GM18909 (cell line): ENCODE results near the gene TOPBP1.
"Not testable (repeated sequence)": the region's sequence is repeated elsewhere in the genome, so short reads cannot be mapped to it uniquely, and the experiment has no call there.

ENCODE experiments used
- ATAC-seq: cut with Tn5 transposase; IDR thresholded peaks from one replicate; pipeline ENCODE4 v1.9.1; 2021; ENCODE audit warnings: mild to moderate bottlenecking; ENCODE audit not compliant: unreplicated experiment, poor library complexity

TOPBP1 gene

GRCh38 chr3:133574260-133574881 is 87.4 kb downstream of the TOPBP1 start:
- ATAC-seq, result peak; percentile 32

GRCh38 chr3:133573629-133574194 is 88.0 kb downstream of the TOPBP1 start, which contains the start of gene CDV3:
Gene CDV3, plus strand, starts transcription at chr3:133573686. Its CDS starts 359 bp downstream, at chr3:133574045.
- ATAC-seq, result peak; percentile 35

DNA sequence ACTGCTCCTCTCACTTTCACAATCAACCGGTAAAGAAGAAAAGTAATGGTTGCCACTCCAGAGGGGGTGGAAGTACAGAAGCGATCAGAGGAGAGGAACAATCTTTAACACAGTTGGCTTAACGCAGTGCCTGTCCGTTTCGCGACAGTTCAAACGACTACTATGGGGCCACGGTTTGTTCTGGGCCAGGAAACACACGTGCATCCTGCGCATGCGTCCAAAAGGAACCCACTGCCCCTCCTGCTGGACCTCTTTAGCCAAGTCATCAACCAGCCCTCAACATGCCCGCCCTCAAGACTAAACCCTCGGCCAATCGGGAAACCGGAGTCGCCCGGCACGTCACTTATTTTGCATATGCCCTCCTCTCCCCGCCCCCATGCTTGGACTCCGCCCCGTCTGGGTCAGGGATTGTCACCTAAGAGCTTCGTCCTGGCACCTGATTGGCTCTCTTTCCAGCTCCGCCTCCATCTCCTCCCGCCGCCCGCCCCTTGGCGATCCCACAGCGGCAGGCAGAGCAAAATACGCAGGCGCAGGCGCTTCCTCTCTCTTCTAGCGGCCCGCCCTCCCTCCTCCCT is 88.6 kb downstream of the TOPBP1 start:
- peak; percentile 79 for ATAC-seq

- ATAC-seq, result no peak
These were observed 89.3 kb downstream of the TOPBP1 start for GRCh38 chr3:133572158-133573053.

DNA sequence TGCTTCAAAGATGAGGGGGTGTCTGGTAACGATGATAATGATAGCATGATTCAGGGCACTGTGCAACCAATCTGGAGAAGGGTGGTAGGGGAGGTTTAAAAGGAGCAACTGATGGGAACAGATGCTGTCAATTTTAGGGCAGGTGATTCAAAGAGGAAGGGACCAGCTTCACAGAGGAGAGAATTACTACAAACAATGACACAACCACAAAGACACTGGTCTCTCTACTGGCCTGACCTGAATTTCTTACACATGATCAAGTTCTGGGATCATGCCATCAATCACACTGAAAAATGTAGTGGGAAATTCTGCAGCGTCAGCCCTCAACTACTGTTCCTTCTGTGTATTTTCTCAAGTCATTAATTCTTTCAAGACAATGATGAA is 90.8 kb downstream of the TOPBP1 start:
- no peak for ATAC-seq

DNA sequence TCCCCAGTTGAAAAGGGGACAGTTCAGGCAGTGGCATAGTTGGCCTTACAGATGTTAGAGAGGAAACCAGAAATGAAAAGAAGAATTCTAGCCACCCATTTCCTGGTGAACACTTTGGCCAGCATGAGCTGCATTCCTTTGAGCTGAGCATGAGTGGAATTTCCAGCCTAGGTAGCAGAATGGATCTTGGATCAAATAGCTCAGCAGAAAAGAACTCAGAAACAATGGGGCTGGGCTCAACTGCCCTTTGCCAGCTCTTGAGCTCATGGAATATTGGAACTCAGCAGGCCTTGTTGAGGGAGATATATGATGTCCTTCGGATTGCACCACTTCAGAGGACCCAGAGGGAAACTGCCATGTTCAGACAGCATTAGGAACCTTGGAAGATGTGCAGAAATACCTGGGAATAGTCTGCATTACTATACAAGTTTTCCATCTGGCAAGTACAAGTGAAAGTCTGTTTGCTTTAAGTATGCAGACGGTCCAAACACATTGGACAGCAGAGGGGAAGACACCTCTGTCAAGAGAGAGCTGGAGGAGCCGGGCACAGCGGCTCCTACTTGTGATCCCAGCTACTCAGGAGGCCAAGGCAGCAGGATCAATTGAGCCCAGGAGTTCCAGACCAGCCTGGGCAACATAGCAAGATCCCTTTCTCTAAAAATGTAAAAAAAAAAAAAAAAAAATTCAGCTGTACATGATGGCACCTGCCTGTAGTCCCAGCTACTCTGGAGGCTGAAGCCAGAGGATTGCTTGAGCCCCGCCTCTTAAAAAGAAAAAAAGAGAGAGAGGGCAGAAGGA is 91.4 kb downstream of the TOPBP1 start:
- ATAC-seq, result no peak

DNA sequence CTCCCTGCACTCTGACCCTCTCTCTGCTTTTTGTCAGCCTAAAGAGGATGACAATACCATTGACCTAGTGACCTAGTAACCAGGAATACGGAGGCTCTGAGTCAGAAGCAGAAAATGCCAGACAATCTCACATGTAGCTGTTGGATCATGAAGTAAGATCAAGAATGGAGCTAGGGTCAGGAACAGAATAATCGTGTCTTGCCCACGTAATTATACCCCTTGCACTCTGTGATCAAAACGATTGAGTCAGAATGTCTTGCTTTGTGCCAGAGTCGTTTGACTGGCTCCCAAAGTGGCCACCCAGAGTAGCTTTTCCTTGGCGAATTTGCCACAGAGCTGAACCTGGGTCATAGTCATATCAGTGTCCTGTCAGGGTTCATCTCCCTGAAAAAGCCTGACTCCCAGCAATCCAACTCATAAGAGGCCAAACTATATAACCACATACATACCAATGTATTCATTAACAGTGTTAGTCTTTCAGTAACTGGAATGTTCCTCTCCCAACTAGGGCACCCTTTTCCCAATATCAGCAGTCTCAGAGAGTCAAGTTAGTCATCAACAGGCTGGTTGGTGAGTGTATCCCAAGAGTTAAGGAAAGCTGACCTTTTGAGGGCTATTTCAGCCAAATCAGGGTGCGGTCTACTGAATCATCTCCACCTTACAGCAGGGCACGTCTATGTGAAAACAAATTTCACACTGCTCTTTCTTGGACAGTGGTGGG is 93.3 kb downstream of the TOPBP1 start:
- ATAC-seq, result no peak

DNA sequence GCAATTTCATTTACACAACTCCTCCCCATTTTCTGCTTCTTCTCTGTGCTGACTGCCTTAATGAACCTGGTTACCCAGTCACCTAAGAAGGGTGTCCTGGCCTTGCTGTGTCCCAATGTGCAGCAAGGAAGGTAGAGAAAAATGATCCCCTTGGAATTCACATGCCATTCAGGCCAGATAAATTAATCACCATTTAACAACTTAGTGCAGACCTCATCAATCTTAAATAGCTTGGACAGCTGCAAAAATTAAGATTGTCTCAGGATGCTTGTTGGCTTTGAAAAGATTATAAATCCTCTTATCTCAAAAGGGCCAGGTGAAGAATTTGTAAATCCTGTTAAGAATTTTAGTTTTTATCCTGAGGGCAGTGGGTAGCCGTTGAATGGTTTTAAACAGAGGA is 97.9 kb downstream of the TOPBP1 start:
- ATAC-seq, result no peak

DNA sequence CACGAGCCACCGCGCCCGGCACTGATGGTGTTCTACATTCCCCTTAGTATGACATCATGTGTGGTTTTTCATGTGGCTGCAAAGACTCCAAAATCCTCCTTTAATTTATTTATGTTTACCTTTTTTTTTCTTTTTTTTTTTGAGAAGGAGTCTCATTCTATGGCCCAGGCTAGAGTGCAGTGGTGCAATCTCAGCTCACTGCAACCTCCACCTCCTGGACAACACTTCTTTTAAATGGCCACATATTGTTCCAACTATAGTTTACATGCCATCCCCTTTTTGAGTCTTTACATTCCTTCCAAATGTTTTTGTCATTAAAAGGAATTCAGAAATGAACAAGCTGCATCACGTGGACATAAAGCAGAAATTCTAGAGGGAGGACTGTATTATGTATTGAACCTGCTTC is 98.6 kb downstream of the TOPBP1 start:
- ATAC-seq, result no peak

DNA sequence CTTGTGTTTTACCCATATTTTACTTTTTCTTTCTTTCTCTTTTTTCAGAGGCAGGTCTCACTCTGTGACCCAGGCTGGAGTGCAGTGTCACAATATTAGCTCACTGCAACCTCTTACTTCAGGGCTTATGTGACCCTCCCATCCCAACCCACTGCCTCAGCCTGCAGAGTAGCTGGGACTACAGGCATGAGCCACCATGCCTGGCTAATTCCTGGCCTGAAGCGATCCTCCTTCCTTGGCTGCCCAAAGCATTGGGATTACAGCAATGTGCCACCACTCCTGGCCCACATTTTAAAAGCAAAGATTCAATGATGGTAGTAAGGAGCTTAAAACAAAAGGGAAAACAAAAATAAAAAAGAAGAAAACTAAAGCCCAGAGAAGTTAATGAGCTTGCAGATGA is 99.4 kb downstream of the TOPBP1 start:
- ATAC-seq, result no peak

DNA sequence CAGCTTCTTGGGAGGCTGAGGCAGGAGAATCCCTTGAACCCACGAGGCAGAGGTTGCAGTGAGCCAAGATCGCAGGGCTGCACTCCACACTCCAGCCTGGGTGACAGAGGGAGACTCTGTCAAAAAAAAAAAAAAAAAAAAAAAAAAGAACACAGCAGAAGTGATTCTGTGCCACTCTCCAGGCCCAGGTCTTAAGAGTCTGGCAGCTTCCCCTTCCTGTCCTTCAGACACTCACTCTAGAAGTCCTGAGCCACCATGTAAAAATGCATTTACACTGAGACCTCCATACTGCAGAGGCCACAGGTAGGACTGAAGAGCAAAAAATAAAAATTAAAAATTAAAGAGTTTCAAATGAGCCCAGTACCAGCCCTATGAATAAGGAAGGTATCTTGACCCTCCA is 100.1 kb downstream of the TOPBP1 start:
- ATAC-seq, result no peak

DNA sequence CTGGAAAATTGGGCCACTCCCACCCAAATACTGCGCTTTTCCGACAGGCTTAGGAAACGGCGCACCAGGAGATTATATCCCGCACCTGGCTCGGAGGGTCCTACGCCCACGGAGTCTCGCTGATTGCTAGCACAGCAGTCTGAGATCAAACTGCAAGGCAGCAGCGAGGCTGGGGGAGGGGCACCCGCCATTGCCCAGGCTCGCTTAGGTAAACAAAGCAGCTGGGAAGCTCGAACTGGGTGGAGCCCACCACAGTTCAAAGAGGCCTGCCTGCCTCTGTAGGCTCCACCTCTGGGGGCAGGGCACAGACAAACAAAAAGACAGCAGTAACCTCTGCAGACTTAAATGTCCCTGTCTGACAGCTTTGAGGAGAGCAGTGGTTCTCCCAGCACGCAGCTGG is 110.2 kb downstream of the TOPBP1 start:
- not testable (repeated sequence) for ATAC-seq
